Measurements from ENCODE around the gene TBX10. TPM values are rescaled to one million over a fixed set of nuclear protein-coding genes. Genes with fewer than 3 reads are reported as not detected.

TBX10 gene
- total and polyA plus RNA-seq, 2 donors (not counting 3 experiments of a cell fraction or from before 2014, with no cell fraction given) = not detected

DNA sequence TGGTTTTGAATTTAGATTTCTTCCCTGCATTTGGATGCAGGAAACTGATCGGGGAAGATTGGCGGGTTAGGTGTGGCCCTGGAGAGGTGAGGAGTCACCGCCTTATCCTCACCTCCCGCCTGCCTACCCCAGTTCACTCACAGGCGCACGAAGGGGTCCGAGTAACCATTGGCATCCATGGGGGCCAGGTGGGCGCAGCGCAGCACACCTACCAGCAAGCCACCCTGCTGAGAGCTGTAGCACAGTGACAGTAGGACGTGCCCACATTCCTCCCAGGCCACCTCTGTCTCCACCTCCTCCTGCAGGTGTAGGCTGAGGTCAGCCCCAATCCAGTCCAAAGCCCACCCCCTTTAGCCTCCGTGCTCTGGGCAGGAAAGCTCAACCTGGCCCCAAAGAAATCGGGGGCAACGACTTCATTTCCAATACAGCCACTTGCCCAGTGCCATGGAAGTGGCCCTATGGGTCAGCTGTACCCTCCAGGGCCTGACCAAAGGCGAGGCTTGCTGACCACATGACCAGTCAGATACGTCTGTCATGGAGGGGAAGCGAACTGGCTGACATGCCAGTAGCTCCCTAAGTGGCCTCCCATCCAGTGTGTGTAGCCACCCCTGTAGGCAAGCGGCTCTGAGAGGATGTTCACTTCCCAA is 26.1 kb downstream of the TBX10 start:
- H3K4me3 ChIP-seq (replicated peaks in 1 of 3; ENCODE audit: insufficient read depth in 1 of 3, low read depth in 1 of 3, low read length in 3 of 3) = no peak overlapping the region
- dilution Hi-C loops (cut with MboI; ENCODE audit: extremely low pct_ligation_motif_present, low sequenced_read_pairs) = no loop called here

More for the DNA sequence above, 26.1 kb downstream of the TBX10 start:
- TF ChIP-seq, protein P1, sequence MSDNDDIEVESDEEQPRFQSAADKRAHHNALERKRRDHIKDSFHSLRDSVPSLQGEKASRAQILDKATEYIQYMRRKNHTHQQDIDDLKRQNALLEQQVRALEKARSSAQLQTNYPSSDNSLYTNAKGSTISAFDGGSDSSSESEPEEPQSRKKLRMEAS (IDR thresholded peaks at IDR 0.05; ENCODE audit: insufficient read depth, insufficient read length) = no peak
- no peak for TF ChIP-seq CTCF (IDR thresholded peaks at IDR 0.05; ENCODE audit: extremely low read depth in 1 of 2, insufficient read depth in 1 of 2, low read depth in 1 of 2, low read length in 2 of 2)
- ChIA-PET POLR2A (no interaction called here), CTCF (interaction anchor here (0.8 to 6.8 kb wide), 17 partner anchors 9 to 100 kb away, joined by 3 to 98 read pairs (median 4); partner anchors contain the start of genes ACY3, GSTP1 and NUDT8)
- H3K9me1 ChIP-seq (replicated peaks; ENCODE audit: control insufficient read depth, extremely low read depth, insufficient read depth, low read length) = no peaks in the 10 kb centered on the region
- H3K4me2 ChIP-seq (ENCODE audit: insufficient read depth, low read length) = no peak overlapping the region
- H3K27me3 ChIP-seq (ENCODE audit: control insufficient read depth in 2 of 2, insufficient read depth in 2 of 2, low read length in 2 of 2) = peaks cover 14 to 21% of the 10 kb centered on the region in 2 experiments
- DNase-seq (ENCODE audit: low read depth, low spot score) = no peak
- H4K20me1 ChIP-seq (replicated peaks; ENCODE audit: control insufficient read depth, extremely low read depth, insufficient read depth, low read length) = no peaks in the 10 kb centered on the region
- no peak for FAIRE-seq
- no peaks in the 10 kb centered on the region for H3K4me1 ChIP-seq (ENCODE audit: control insufficient read depth, extremely low read depth, insufficient read depth, low read length)
- no peak overlapping the region for H2AFZ ChIP-seq (ENCODE audit: low read depth, low read length)
- H3K9ac ChIP-seq (replicated peaks; ENCODE audit: extremely low read depth, insufficient read depth, low read length) = no peak overlapping the region
- H3K79me2 ChIP-seq (ENCODE audit: control insufficient read depth, insufficient read depth, low read length) = no peaks in the 10 kb centered on the region
- intact Hi-C loops (cut with micrococcal nuclease) = no loop called here
- no TSS peak for BruUV-seq (replicated peaks)
- no peak overlapping the region for H3K27ac ChIP-seq (ENCODE audit: insufficient read depth, low read depth, low read length)
- no peaks in the 10 kb centered on the region for H3K9me3 ChIP-seq (replicated peaks; ENCODE audit: control insufficient read depth, insufficient read depth, low read length)
- peaks cover 3 to 22% of the 10 kb centered on the region in 2 experiments for H3K36me3 ChIP-seq (ENCODE audit: control insufficient read depth in 2 of 2, extremely low read depth in 1 of 2, insufficient read depth in 2 of 2, low read length in 2 of 2)
